ENCODE data around the gene RAET1G. TPM values are rescaled to one million over a fixed set of nuclear protein-coding genes. Genes with fewer than 3 reads are reported as not detected.
A peak's percentile ranks its signal among the peaks of the same experiment; 100 is the strongest.
"Not testable (repeated sequence)": the region's sequence is repeated elsewhere in the genome, so short reads cannot be mapped to it uniquely, and the experiment has no call there.

RAET1G gene
- total RNA-seq, 2 donors from 2014 or later = not detected

GRCh38 chr6:149913540-149914240 is 9.2 kb downstream of the RAET1G start:
- WGBS, 2 experiments (ENCODE audit: insufficient coverage in 1 of 2, insufficient read length in 1 of 2) = 72 to 76% methylated on average over 9 of the region's 9 CpGs
- H3K27me3 Mint-ChIP-seq (ENCODE audit: insufficient read depth) = peaks cover 68% of the 10 kb centered on the region

GRCh38 chr6:149913085-149913484 is 9.8 kb downstream of the RAET1G start:
- Histone ChIP-seq H3K36me3 (ENCODE audit: control insufficient read depth, insufficient read depth, low read length) (no peaks in the 10 kb centered on the region), H3K27me3 (ENCODE audit: control insufficient read depth, insufficient read depth, low read length, poor library complexity, severe bottlenecking) (peaks cover 29% of the 10 kb centered on the region), H3K9ac (ENCODE audit: extremely low read depth, low read length, poor library complexity, severe bottlenecking) (no peak overlapping the region), H3K4me1 (ENCODE audit: control insufficient read depth, insufficient read depth, low read length) (no peaks in the 10 kb centered on the region), H3K4me3 (ENCODE audit: low read length) (no peak overlapping the region), H3K27ac (ENCODE audit: low read depth, low read length) (no peak overlapping the region), H3K9me3 (ENCODE audit: control insufficient read depth, low read length) (no peaks in the 10 kb centered on the region)
- Mint-ChIP-seq H3K36me3 (ENCODE audit: low read depth) (no peaks in the 10 kb centered on the region), H3K27me3 (ENCODE audit: insufficient read depth) (peaks cover 63% of the 10 kb centered on the region), H3K27ac (no peak overlapping the region), H3K9me3 (peaks cover 27% of the 10 kb centered on the region), H3K4me1 (no peaks in the 10 kb centered on the region), H3K4me3 (no peak overlapping the region)
- peak; percentile 31 for DNase-seq
- TF ChIP-seq, protein P1, sequence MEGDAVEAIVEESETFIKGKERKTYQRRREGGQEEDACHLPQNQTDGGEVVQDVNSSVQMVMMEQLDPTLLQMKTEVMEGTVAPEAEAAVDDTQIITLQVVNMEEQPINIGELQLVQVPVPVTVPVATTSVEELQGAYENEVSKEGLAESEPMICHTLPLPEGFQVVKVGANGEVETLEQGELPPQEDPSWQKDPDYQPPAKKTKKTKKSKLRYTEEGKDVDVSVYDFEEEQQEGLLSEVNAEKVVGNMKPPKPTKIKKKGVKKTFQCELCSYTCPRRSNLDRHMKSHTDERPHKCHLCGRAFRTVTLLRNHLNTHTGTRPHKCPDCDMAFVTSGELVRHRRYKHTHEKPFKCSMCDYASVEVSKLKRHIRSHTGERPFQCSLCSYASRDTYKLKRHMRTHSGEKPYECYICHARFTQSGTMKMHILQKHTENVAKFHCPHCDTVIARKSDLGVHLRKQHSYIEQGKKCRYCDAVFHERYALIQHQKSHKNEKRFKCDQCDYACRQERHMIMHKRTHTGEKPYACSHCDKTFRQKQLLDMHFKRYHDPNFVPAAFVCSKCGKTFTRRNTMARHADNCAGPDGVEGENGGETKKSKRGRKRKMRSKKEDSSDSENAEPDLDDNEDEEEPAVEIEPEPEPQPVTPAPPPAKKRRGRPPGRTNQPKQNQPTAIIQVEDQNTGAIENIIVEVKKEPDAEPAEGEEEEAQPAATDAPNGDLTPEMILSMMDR (conservative IDR thresholded peaks at IDR 0.05) = no peak
- 58 to 69% methylated on average over 2 of the region's 2 CpGs for WGBS, 2 experiments (ENCODE audit: insufficient coverage in 1 of 2, insufficient read length in 1 of 2)

More at GRCh38 chr6:149913540-149914240, 9.2 kb downstream of the RAET1G start:
- H3K4me1 Mint-ChIP-seq = no peaks in the 10 kb centered on the region
- H3K36me3 ChIP-seq (ENCODE audit: control insufficient read depth, insufficient read depth, low read length) = no peaks in the 10 kb centered on the region
- H3K4me1 ChIP-seq (ENCODE audit: control insufficient read depth, insufficient read depth, low read length) = no peaks in the 10 kb centered on the region
- H3K9ac ChIP-seq (ENCODE audit: extremely low read depth, low read length, poor library complexity, severe bottlenecking) = no peak overlapping the region
- H3K36me3 Mint-ChIP-seq (ENCODE audit: low read depth) = no peaks in the 10 kb centered on the region
- TF ChIP-seq, protein P1 (conservative IDR thresholded peaks at IDR 0.05) = no peak
- H3K9me3 ChIP-seq (ENCODE audit: control insufficient read depth, low read length) = no peaks in the 10 kb centered on the region
- H3K9me3 Mint-ChIP-seq = peaks cover 21% of the 10 kb centered on the region
- H3K27ac Mint-ChIP-seq = no peak overlapping the region
- H3K4me3 ChIP-seq (ENCODE audit: low read length) = no peak overlapping the region
- DNase-seq = peak; percentile 20
- no peak overlapping the region for H3K27ac ChIP-seq (ENCODE audit: low read depth, low read length)
- peaks cover 35% of the 10 kb centered on the region for H3K27me3 ChIP-seq (ENCODE audit: control insufficient read depth, insufficient read depth, low read length, poor library complexity, severe bottlenecking)
- no peak overlapping the region for H3K4me3 Mint-ChIP-seq

DNA sequence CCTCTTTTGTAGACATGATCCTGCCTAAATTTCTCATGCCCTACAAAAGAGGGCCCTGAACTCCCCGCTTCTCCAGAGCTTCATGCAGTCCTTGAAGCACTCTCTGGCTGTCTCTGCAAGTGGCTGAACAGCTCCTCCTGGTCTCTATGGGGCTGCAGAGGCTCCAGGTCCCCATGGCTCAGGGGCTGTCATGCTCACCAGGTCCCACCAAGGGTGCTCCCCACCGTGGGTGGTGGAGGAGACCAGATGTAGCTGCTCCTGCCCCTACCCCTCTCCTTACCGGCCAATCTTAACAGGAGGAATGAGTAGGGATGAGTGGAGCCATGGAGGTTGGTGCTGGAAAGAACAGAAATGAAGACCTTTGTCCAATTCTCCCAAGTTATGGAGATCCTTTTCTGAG is 10.2 kb downstream of the RAET1G start:
- not testable (repeated sequence) for H3K4me3 Mint-ChIP-seq; H3K36me3 Mint-ChIP-seq (ENCODE audit: low read depth); H3K4me1 Mint-ChIP-seq; H3K9me3 ChIP-seq (ENCODE audit: control insufficient read depth, low read length); H3K4me3 ChIP-seq (ENCODE audit: low read length); H3K27ac ChIP-seq (ENCODE audit: low read depth, low read length); H3K4me1 ChIP-seq (ENCODE audit: control insufficient read depth, insufficient read depth, low read length); H3K36me3 ChIP-seq (ENCODE audit: control insufficient read depth, insufficient read depth, low read length); H3K9ac ChIP-seq (ENCODE audit: extremely low read depth, low read length, poor library complexity, severe bottlenecking); H3K27ac Mint-ChIP-seq
- peaks cover 31% of the 10 kb centered on the region for H3K9me3 Mint-ChIP-seq
- peaks cover 25% of the 10 kb centered on the region for H3K27me3 ChIP-seq (ENCODE audit: control insufficient read depth, insufficient read depth, low read length, poor library complexity, severe bottlenecking)
- WGBS, 2 experiments (ENCODE audit: insufficient coverage in 1 of 2, insufficient read length in 1 of 2) = 79% methylated on average over 3 of the region's 3 CpGs; no CpG with 5 or more reads in 1 of the 2 experiments
- H3K27me3 Mint-ChIP-seq (ENCODE audit: insufficient read depth) = peaks cover 63% of the 10 kb centered on the region
- DNase-seq = peak; percentile 11
